ENCODE results near the gene ZNF385A.

- no peak for TF ChIP-seq ZNF165 (CRISPR knock-in tag; IDR thresholded peaks at IDR 0.05; ENCODE audit: borderline replicate concordance)
- TF ChIP-seq ZNF444 (CRISPR knock-in tag; IDR thresholded peaks at IDR 0.05): no peak
- TF ChIP-seq RFX5 (IDR thresholded peaks at IDR 0.05; ENCODE audit: low read depth, low read length): no peak
- TF ChIP-seq FOS (IDR thresholded peaks at IDR 0.05; ENCODE audit: extremely low read depth, insufficient read length): no peak
- no peak for TF ChIP-seq MXI1 (IDR thresholded peaks at IDR 0.05; ENCODE audit: low read depth, low read length)
- 0 out of 2 replicates have a peak, but pooled peaks have one; percentile 29 for TF ChIP-seq POLR2A (conservative IDR thresholded peaks at IDR 0.05)
- TF ChIP-seq CTCF (IDR thresholded peaks at IDR 0.05 in 2 of 3, conservative IDR thresholded peaks at IDR 0.05 in 1 of 3; ENCODE audit: insufficient read depth in 2 of 3, low read depth in 1 of 3, low read length in 3 of 3): peak; percentile 79 to 88 (median 84)
- TF ChIP-seq ZNF398 (CRISPR knock-in tag; IDR thresholded peaks at IDR 0.05): no peak
- TF ChIP-seq SAP30 (IDR thresholded peaks at IDR 0.05; ENCODE audit: borderline replicate concordance, insufficient read depth, low read depth, low read length, poor library complexity, severe bottlenecking): no peak
- no peak for TF ChIP-seq EZH2 (IDR thresholded peaks at IDR 0.05; ENCODE audit: borderline replicate concordance, low read depth, low read length)
- TF ChIP-seq BRF2 (IDR thresholded peaks at IDR 0.05; ENCODE audit: borderline replicate concordance, insufficient read depth, insufficient read length): no peak
- no peak for TF ChIP-seq GABPA (tag; conservative IDR thresholded peaks at IDR 0.05; ENCODE audit: low read depth)
- TF ChIP-seq GATAD2A (IDR thresholded peaks at IDR 0.05): no peak
Observed at GRCh38 chr12:54394281-54394719, 9.8 kb upstream of the ZNF385A start.
